ENCODE measurements around the gene CD99L2. TPM values are rescaled to one million over a fixed set of nuclear protein-coding genes. Genes with fewer than 3 reads are reported as not detected.

The CD99L2 gene
- total and polyA plus RNA-seq, 4 donors: 22.3 to 39.6 (median 23.8) TPM

DNA sequence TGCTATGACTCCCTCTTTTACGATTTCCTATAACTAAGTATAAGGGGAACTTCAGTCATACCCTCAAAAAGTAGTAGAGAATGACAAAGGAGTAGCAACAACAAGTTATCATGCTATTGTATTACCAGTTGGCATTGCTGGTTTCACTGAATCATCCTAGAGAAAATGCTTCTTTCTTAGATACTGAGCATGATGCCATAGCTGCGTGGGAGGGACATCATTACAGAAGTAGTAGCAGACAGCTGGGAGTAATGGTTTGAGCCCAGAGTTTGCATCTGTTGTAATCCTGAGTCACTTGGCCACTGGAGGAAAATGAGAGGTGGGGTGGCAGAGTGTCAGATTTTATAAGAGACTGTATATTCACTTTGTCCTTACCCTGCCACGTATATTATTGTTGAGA lies 166.7 kb downstream of the CD99L2 start:
- Histone ChIP-seq H3K9me3 (ENCODE audit: control insufficient read depth in 4 of 4, insufficient read depth in 3 of 4, low read length in 3 of 4) (no peaks in the 10 kb centered on the region), H3K27me3 (ENCODE audit: control insufficient read depth in 3 of 3, insufficient read depth in 3 of 3, low read length in 2 of 3) (peaks cover 0 to 3% (median 0%) of the 10 kb centered on the region in 3 donors), H3K4me3 (no peak overlapping the region), H3K27ac (ENCODE audit: low read depth in 1 of 2, low read length in 1 of 2) (no peak overlapping the region), H3K4me1 (ENCODE audit: control insufficient read depth in 5 of 5, insufficient read depth in 5 of 5, low read length in 5 of 5) (no peaks in the 10 kb centered on the region), H3K36me3 (ENCODE audit: control insufficient read depth in 4 of 4, insufficient read depth in 4 of 4, low read length in 4 of 4) (peaks cover 0 to 16% (median 2%) of the 10 kb centered on the region in 4 donors), H3K9ac (ENCODE audit: insufficient read depth in 1 of 2, low read length in 2 of 2) (no peak overlapping the region)
- ATAC-seq (ENCODE audit: insufficient read depth, low FRiP score) (no peak), DNase-seq (no peak)
- no peak for TF ChIP-seq CTCF (IDR thresholded peaks at IDR 0.05; ENCODE audit: control extremely low read depth, extremely low read depth)
- WGBS, 2 donors: 74 to 79% methylated on average over 3 of the region's 3 CpGs

GRCh38 chrX:150730719-150731118 lies 167.7 kb downstream of the CD99L2 start:
- TF ChIP-seq CTCF (IDR thresholded peaks at IDR 0.05; ENCODE audit: control extremely low read depth, extremely low read depth): no peak
- DNase-seq (no peak), ATAC-seq (ENCODE audit: insufficient read depth, low FRiP score) (no peak)
- Histone ChIP-seq H3K9me3 (ENCODE audit: control insufficient read depth in 4 of 4, insufficient read depth in 3 of 4, low read length in 3 of 4) (no peaks in the 10 kb centered on the region), H3K4me1 (ENCODE audit: control insufficient read depth in 5 of 5, insufficient read depth in 5 of 5, low read length in 5 of 5) (no peaks in the 10 kb centered on the region), H3K4me3 (no peak overlapping the region), H3K36me3 (ENCODE audit: control insufficient read depth in 4 of 4, insufficient read depth in 4 of 4, low read length in 4 of 4) (peaks cover 0 to 14% (median 2%) of the 10 kb centered on the region in 4 donors), H3K9ac (ENCODE audit: insufficient read depth in 1 of 2, low read length in 2 of 2) (no peak overlapping the region), H3K27ac (ENCODE audit: low read depth in 1 of 2, low read length in 1 of 2) (no peak overlapping the region), H3K27me3 (ENCODE audit: control insufficient read depth in 3 of 3, insufficient read depth in 3 of 3, low read length in 2 of 3) (peaks cover 0 to 3% (median 0%) of the 10 kb centered on the region in 3 donors)
- 78 to 95% methylated on average over 6 of the region's 6 CpGs for WGBS, 2 donors

- Histone ChIP-seq H3K36me3 (ENCODE audit: control insufficient read depth in 4 of 4, insufficient read depth in 4 of 4, low read length in 4 of 4) (peaks cover 0 to 12% (median 2%) of the 10 kb centered on the region in 4 donors), H3K4me1 (ENCODE audit: control insufficient read depth in 5 of 5, insufficient read depth in 5 of 5, low read length in 5 of 5) (no peaks in the 10 kb centered on the region), H3K9ac (ENCODE audit: insufficient read depth in 1 of 2, low read length in 2 of 2) (no peak overlapping the region), H3K9me3 (ENCODE audit: control insufficient read depth in 4 of 4, insufficient read depth in 3 of 4, low read length in 3 of 4) (no peaks in the 10 kb centered on the region), H3K27ac (ENCODE audit: low read depth in 1 of 2, low read length in 1 of 2) (no peak overlapping the region), H3K4me3 (no peak overlapping the region), H3K27me3 (ENCODE audit: control insufficient read depth in 3 of 3, insufficient read depth in 3 of 3, low read length in 2 of 3) (peaks cover 0 to 3% (median 0%) of the 10 kb centered on the region in 3 donors)
- no peak for TF ChIP-seq CTCF (IDR thresholded peaks at IDR 0.05; ENCODE audit: control extremely low read depth, extremely low read depth)
- DNase-seq (no peak), ATAC-seq (ENCODE audit: insufficient read depth, low FRiP score) (no peak)
- 41 to 51% methylated on average over 5 of the region's 5 CpGs for WGBS, 2 donors
These were observed 168.5 kb downstream of the CD99L2 start for GRCh38 chrX:150729956-150730355.

DNA sequence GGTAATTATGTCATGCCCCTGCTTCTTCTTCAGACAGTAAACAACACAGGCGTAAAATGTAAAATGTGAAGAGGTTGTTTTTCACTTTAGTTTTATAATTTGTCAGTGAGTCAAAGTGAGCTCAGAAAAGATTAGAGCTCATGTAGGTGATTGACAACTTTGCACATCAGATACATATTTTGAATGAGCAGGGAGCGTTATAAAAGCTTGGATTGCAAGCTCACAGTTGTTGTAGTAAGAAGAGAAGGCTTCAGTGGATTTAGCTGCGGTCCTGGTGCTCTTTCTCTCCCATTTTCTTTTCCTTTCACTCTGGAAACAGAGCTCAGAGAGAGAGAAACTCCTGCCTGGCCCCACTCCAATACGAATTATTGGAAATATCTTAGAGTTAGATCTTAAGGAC lies 178.8 kb downstream of the CD99L2 start:
- Histone ChIP-seq H3K9ac (ENCODE audit: insufficient read depth in 1 of 2, low read length in 2 of 2) (no peak overlapping the region), H3K9me3 (ENCODE audit: control insufficient read depth in 4 of 4, insufficient read depth in 3 of 4, low read length in 3 of 4) (no peaks in the 10 kb centered on the region)

More for the DNA sequence above, 178.8 kb downstream of the CD99L2 start:
- H3K4me1 ChIP-seq (ENCODE audit: control insufficient read depth in 5 of 5, insufficient read depth in 5 of 5, low read length in 5 of 5): peaks cover 0 to 3% (median 0%) of the 10 kb centered on the region in 5 donors
- no peaks in the 10 kb centered on the region for H3K36me3 ChIP-seq (ENCODE audit: control insufficient read depth in 4 of 4, insufficient read depth in 4 of 4, low read length in 4 of 4)
- ATAC-seq (ENCODE audit: insufficient read depth, low FRiP score) (no peak), DNase-seq (no peak)
- H3K27ac ChIP-seq (ENCODE audit: low read depth in 1 of 2, low read length in 1 of 2): no peak overlapping the region
- H3K27me3 ChIP-seq (ENCODE audit: control insufficient read depth in 3 of 3, insufficient read depth in 3 of 3, low read length in 2 of 3): peaks cover 0 to 5% (median 0%) of the 10 kb centered on the region in 3 donors
- no peak for TF ChIP-seq CTCF (IDR thresholded peaks at IDR 0.05; ENCODE audit: control extremely low read depth, extremely low read depth)
- 71 to 97% methylated on average over 4 of the region's 4 CpGs for WGBS, 2 donors
- no peak overlapping the region for H3K4me3 ChIP-seq

All from lung (tissue), 12 donors.